ENCODE measurements around the gene TIAM1. TPM values are rescaled to one million over a fixed set of nuclear protein-coding genes. Genes with fewer than 3 reads are reported as not detected.

The TIAM1 gene
- total and polyA plus RNA-seq, 4 donors, result 3.5 to 58.0 (median 11.8) TPM

- TF ChIP-seq, protein P1, sequence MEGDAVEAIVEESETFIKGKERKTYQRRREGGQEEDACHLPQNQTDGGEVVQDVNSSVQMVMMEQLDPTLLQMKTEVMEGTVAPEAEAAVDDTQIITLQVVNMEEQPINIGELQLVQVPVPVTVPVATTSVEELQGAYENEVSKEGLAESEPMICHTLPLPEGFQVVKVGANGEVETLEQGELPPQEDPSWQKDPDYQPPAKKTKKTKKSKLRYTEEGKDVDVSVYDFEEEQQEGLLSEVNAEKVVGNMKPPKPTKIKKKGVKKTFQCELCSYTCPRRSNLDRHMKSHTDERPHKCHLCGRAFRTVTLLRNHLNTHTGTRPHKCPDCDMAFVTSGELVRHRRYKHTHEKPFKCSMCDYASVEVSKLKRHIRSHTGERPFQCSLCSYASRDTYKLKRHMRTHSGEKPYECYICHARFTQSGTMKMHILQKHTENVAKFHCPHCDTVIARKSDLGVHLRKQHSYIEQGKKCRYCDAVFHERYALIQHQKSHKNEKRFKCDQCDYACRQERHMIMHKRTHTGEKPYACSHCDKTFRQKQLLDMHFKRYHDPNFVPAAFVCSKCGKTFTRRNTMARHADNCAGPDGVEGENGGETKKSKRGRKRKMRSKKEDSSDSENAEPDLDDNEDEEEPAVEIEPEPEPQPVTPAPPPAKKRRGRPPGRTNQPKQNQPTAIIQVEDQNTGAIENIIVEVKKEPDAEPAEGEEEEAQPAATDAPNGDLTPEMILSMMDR (IDR thresholded peaks at IDR 0.05; ENCODE audit: control extremely low read depth, extremely low read depth), result no peak
- DNase-seq, result no peak
- Histone ChIP-seq H3K4me3 (no peak overlapping the region), H3K9ac (ENCODE audit: insufficient read depth in 1 of 2, low read length in 2 of 2) (no peak overlapping the region), H3K27me3 (ENCODE audit: control insufficient read depth in 3 of 3, insufficient read depth in 3 of 3, low read length in 2 of 3) (no peaks in the 10 kb centered on the region), H3K9me3 (ENCODE audit: control insufficient read depth in 4 of 4, insufficient read depth in 3 of 4, low read length in 3 of 4) (no peaks in the 10 kb centered on the region), H3K4me1 (ENCODE audit: control insufficient read depth in 5 of 5, insufficient read depth in 5 of 5, low read length in 5 of 5) (peaks cover 0 to 19% (median 6%) of the 10 kb centered on the region in 5 donors), H3K27ac (ENCODE audit: low read depth in 1 of 2, low read length in 1 of 2) (no peak overlapping the region), H3K36me3 (ENCODE audit: control insufficient read depth in 4 of 4, insufficient read depth in 4 of 4, low read length in 4 of 4) (peaks cover 0 to 11% (median 5%) of the 10 kb centered on the region in 4 donors)
- ATAC-seq (ENCODE audit: insufficient read depth, low FRiP score), result no peak
- WGBS, 2 donors, result 86 to 90% methylated on average over 8 of the region's 8 CpGs
These were observed 179.1 kb downstream of the TIAM1 start for GRCh38 chr21:31164713-31165694.

DNA sequence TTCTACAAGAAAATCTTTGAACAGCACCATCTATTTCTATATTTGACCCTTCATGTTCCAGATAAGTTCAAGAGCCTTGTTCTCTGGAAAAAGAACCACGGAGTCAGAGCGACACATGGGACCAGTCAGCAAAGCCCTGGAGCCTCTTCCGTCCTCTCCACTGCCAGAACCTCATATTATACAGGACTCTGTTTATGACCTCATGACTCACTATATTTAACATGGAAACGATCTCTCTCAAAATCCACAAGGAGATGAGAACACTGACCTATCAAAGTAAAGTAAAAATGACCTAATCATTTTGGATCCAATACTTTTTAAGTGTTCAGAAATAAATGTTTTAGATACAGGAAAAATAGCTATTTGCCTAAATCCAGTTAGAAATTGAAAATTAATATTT, 181.2 kb downstream of the TIAM1 start:
- ATAC-seq (ENCODE audit: insufficient read depth, low FRiP score), result no peak
- WGBS, 2 donors, result 69 to 83% methylated on average over 4 of the region's 4 CpGs

DNA sequence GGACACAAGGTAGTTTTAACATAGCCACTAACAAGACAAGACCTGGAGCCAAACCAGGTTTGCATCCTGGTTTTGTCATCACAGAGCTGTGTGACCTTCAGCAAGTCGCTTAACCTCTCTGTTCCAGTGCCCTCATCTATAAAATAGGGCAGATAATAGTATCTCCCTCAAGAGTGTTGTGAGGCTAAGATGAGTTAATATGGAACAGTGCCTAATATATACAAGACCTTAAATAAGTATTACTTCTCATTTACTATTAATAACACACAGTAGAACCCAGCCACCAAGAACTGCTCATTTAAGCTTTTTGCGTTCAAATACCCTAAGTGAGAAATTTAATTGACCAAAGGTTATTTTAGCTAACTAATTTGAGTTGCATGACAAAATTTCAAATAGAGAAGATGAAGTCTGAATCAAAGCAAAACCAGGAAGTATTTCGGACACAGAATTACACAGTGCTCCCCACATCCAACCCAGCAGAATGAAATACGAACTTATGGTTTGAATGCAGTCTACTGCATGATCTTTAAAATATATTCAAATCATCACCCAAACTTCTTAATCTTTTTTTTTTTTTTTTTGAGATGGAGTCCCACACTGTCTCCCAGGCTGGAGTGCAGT, 181.9 kb downstream of the TIAM1 start:
- Histone ChIP-seq H3K9ac (ENCODE audit: insufficient read depth in 1 of 2, low read length in 2 of 2) (no peak overlapping the region), H3K27ac (ENCODE audit: low read depth in 1 of 2, low read length in 1 of 2) (no peak overlapping the region), H3K36me3 (ENCODE audit: control insufficient read depth in 4 of 4, insufficient read depth in 4 of 4, low read length in 4 of 4) (peaks cover 0 to 13% (median 5%) of the 10 kb centered on the region in 4 donors), H3K4me3 (no peak overlapping the region), H3K9me3 (ENCODE audit: control insufficient read depth in 4 of 4, insufficient read depth in 3 of 4, low read length in 3 of 4) (peaks cover 0 to 9% (median 1%) of the 10 kb centered on the region in 4 donors), H3K27me3 (ENCODE audit: control insufficient read depth in 3 of 3, insufficient read depth in 3 of 3, low read length in 2 of 3) (no peaks in the 10 kb centered on the region), H3K4me1 (ENCODE audit: control insufficient read depth in 5 of 5, insufficient read depth in 5 of 5, low read length in 5 of 5) (peaks cover 0 to 34% (median 11%) of the 10 kb centered on the region in 5 donors)
- 76 to 84% methylated on average over 4 of the region's 4 CpGs for WGBS, 2 donors
- ATAC-seq (ENCODE audit: insufficient read depth, low FRiP score) (no peak), DNase-seq (no peak)
- TF ChIP-seq, protein P1 (IDR thresholded peaks at IDR 0.05; ENCODE audit: control extremely low read depth, extremely low read depth), result no peak

More for the DNA sequence above, 181.2 kb downstream of the TIAM1 start:
- Histone ChIP-seq H3K9ac (ENCODE audit: insufficient read depth in 1 of 2, low read length in 2 of 2) (no peak overlapping the region), H3K4me1 (ENCODE audit: control insufficient read depth in 5 of 5, insufficient read depth in 5 of 5, low read length in 5 of 5) (peaks cover 0 to 34% (median 11%) of the 10 kb centered on the region in 5 donors), H3K9me3 (ENCODE audit: control insufficient read depth in 4 of 4, insufficient read depth in 3 of 4, low read length in 3 of 4) (peaks cover 0 to 5% (median 0%) of the 10 kb centered on the region in 4 donors), H3K36me3 (ENCODE audit: control insufficient read depth in 4 of 4, insufficient read depth in 4 of 4, low read length in 4 of 4) (peaks cover 0 to 11% (median 5%) of the 10 kb centered on the region in 4 donors), H3K27ac (ENCODE audit: low read depth in 1 of 2, low read length in 1 of 2) (no peak overlapping the region), H3K4me3 (no peak overlapping the region), H3K27me3 (ENCODE audit: control insufficient read depth in 3 of 3, insufficient read depth in 3 of 3, low read length in 2 of 3) (no peaks in the 10 kb centered on the region)
- TF ChIP-seq, protein P1 (IDR thresholded peaks at IDR 0.05; ENCODE audit: control extremely low read depth, extremely low read depth), result no peak
- DNase-seq, result peak; percentile 23 to 43 (median 32)

Measured in lung (tissue), 12 donors.